WTC11 (cell line): ENCODE results near the gene NXPE2.

Source experiments
- ATF1 ChIP-seq: sonication (generic); formaldehyde crosslinking; IDR thresholded peaks from 2 replicates; pipeline ENCODE4 v1.8.1; 2023; ENCODE audit warnings: mild to moderate bottlenecking, moderate library complexity, missing genetic modification reagents
- CTCF ChIP-seq: fragments of 200-600 bp; IDR thresholded peaks from 2 replicates; pipeline ENCODE4 v1.8.0; 2022; ENCODE audit warnings: antibody characterized with exemption
- HMGXB4 ChIP-seq: sonication (generic); formaldehyde crosslinking; IDR thresholded peaks from 2 replicates; pipeline ENCODE4 v1.8.1; 2023; ENCODE audit warnings: mild to moderate bottlenecking, moderate library complexity, missing genetic modification reagents
- IRF1 ChIP-seq: sonication (generic); formaldehyde crosslinking; IDR thresholded peaks from 2 replicates; pipeline ENCODE4 v1.8.0; 2023; ENCODE audit warnings: missing genetic modification reagents
- NR3C1 ChIP-seq: sonication (generic); formaldehyde crosslinking; conservative IDR thresholded peaks from 2 replicates; pipeline ENCODE4 v1.8.1; 2023; ENCODE audit warnings: low read depth, mild to moderate bottlenecking, missing genetic modification reagents
- OVOL2 ChIP-seq: fragments of 250-450 bp; sonication (Bioruptor Pico); IDR thresholded peaks from 2 replicates; pipeline ENCODE4 v1.9.0; 2021; ENCODE audit warnings: mild to moderate bottlenecking, borderline replicate concordance
- SP1 ChIP-seq: sonication (generic); formaldehyde crosslinking; conservative IDR thresholded peaks from 2 replicates; pipeline ENCODE4 v1.8.1; 2022; ENCODE audit warnings: missing genetic modification reagents
- STAT6 ChIP-seq: sonication (generic); formaldehyde crosslinking; conservative IDR thresholded peaks from 2 replicates; pipeline ENCODE4 v1.8.1; 2023; ENCODE audit warnings: mild to moderate bottlenecking, low read depth, missing genetic modification reagents, moderate library complexity
- ZNF138 ChIP-seq: sonication (generic); formaldehyde crosslinking; conservative IDR thresholded peaks from 2 replicates; pipeline ENCODE4 v1.8.1; 2022; ENCODE audit warnings: mild to moderate bottlenecking, moderate library complexity, missing genetic modification reagents
- TF ChIP-seq, protein P1 (sequence below): sonication (generic); formaldehyde crosslinking; IDR thresholded peaks from 2 replicates; pipeline ENCODE4 v1.8.0; 2022; ENCODE audit warnings: mild to moderate bottlenecking, missing genetic modification reagents
- TF ChIP-seq, protein P2 (sequence below): sonication (generic); formaldehyde crosslinking; IDR thresholded peaks from 2 replicates; pipeline ENCODE4 v1.8.1; 2023; ENCODE audit warnings: mild to moderate bottlenecking, missing genetic modification reagents
- TF ChIP-seq, protein P3 (sequence below): sonication (generic); formaldehyde crosslinking; IDR thresholded peaks from 2 replicates; pipeline ENCODE4 v1.8.1; 2023; ENCODE audit warnings: mild to moderate bottlenecking, missing genetic modification reagents
- TF ChIP-seq, protein P4 (sequence below): sonication (generic); formaldehyde crosslinking; IDR thresholded peaks from 2 replicates; pipeline ENCODE4 v1.8.0; 2022; ENCODE audit warnings: mild to moderate bottlenecking, missing genetic modification reagents

DNA sequence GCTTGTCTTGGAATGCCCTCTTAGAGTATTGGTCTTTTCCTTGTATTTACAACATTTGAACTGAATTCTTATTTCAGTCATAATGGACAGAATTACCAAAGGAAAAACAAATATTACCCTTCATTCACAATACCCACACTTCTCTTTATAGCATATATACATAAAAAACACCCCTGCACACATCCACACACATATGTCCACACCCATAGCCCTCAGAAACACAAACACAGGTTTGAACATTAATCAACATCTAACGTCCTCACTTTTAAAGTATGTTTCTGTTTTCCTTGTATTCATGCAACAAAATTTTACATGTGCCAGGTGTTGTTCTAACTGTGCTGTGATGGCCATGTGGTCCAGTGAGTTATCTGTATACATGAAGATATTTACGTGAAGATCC, 11.6 kb upstream of the NXPE2 start:
- no peak for TF ChIP-seq ZNF138
- TF ChIP-seq CTCF = no peak
- no peak for TF ChIP-seq IRF1 (CRISPR knock-in tag)
- TF ChIP-seq STAT6 (CRISPR knock-in tag) = no peak
- TF ChIP-seq ATF1 (CRISPR knock-in tag) = no peak
- no peak for TF ChIP-seq NR3C1 (CRISPR knock-in tag)
- TF ChIP-seq, protein P1, sequence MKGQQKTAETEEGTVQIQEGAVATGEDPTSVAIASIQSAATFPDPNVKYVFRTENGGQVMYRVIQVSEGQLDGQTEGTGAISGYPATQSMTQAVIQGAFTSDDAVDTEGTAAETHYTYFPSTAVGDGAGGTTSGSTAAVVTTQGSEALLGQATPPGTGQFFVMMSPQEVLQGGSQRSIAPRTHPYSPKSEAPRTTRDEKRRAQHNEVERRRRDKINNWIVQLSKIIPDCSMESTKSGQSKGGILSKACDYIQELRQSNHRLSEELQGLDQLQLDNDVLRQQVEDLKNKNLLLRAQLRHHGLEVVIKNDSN = no peak
- TF ChIP-seq SP1 (CRISPR knock-in tag) = no peak
- TF ChIP-seq, protein P2, sequence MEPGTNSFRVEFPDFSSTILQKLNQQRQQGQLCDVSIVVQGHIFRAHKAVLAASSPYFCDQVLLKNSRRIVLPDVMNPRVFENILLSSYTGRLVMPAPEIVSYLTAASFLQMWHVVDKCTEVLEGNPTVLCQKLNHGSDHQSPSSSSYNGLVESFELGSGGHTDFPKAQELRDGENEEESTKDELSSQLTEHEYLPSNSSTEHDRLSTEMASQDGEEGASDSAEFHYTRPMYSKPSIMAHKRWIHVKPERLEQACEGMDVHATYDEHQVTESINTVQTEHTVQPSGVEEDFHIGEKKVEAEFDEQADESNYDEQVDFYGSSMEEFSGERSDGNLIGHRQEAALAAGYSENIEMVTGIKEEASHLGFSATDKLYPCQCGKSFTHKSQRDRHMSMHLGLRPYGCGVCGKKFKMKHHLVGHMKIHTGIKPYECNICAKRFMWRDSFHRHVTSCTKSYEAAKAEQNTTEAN (CRISPR knock-in tag) = no peak
- TF ChIP-seq HMGXB4 (CRISPR knock-in tag) = no peak
- TF ChIP-seq, protein P3, sequence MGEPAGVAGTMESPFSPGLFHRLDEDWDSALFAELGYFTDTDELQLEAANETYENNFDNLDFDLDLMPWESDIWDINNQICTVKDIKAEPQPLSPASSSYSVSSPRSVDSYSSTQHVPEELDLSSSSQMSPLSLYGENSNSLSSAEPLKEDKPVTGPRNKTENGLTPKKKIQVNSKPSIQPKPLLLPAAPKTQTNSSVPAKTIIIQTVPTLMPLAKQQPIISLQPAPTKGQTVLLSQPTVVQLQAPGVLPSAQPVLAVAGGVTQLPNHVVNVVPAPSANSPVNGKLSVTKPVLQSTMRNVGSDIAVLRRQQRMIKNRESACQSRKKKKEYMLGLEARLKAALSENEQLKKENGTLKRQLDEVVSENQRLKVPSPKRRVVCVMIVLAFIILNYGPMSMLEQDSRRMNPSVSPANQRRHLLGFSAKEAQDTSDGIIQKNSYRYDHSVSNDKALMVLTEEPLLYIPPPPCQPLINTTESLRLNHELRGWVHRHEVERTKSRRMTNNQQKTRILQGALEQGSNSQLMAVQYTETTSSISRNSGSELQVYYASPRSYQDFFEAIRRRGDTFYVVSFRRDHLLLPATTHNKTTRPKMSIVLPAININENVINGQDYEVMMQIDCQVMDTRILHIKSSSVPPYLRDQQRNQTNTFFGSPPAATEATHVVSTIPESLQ (CRISPR knock-in tag) = no peak
- TF ChIP-seq OVOL2 (CRISPR knock-in tag) = no peak
- TF ChIP-seq, protein P4, sequence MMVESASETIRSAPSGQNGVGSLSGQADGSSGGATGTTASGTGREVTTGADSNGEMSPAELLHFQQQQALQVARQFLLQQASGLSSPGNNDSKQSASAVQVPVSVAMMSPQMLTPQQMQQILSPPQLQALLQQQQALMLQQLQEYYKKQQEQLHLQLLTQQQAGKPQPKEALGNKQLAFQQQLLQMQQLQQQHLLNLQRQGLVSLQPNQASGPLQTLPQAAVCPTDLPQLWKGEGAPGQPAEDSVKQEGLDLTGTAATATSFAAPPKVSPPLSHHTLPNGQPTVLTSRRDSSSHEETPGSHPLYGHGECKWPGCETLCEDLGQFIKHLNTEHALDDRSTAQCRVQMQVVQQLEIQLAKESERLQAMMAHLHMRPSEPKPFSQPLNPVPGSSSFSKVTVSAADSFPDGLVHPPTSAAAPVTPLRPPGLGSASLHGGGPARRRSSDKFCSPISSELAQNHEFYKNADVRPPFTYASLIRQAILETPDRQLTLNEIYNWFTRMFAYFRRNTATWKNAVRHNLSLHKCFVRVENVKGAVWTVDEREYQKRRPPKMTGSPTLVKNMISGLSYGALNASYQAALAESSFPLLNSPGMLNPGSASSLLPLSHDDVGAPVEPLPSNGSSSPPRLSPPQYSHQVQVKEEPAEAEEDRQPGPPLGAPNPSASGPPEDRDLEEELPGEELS (CRISPR knock-in tag) = no peak
